RPMI8226 (cell line): ENCODE measurements around the gene KIFC3.

Source experiments
- DNase-seq: peaks from one replicate; pipeline ENCODE4 v3.0.0-alpha.2; 2015

Gene KIFC3

GRCh38 chr16:57762365-57763040 is 39.8 kb downstream of the KIFC3 start:
- DNase-seq: no peak

- no peak for DNase-seq
Measured at GRCh38 chr16:57761957-57762356, 40.3 kb downstream of the KIFC3 start.

- no peak for DNase-seq
Measured at GRCh38 chr16:57761301-57761700, 41.0 kb downstream of the KIFC3 start.

GRCh38 chr16:57760357-57761160 is 41.7 kb downstream of the KIFC3 start:
- DNase-seq: no peak

- no peak for DNase-seq
Measured at GRCh38 chr16:57759541-57760356, 42.5 kb downstream of the KIFC3 start.

- DNase-seq: no peak
Measured at GRCh38 chr16:57759131-57759530, 43.2 kb downstream of the KIFC3 start.

- no peak for DNase-seq
Measured at GRCh38 chr16:57758331-57759117, 43.8 kb downstream of the KIFC3 start.

GRCh38 chr16:57757883-57758282 is 44.4 kb downstream of the KIFC3 start:
- no peak for DNase-seq

GRCh38 chr16:57757326-57757786 is 44.9 kb downstream of the KIFC3 start:
- DNase-seq: peak; percentile 90

- no peak for DNase-seq
Measured at GRCh38 chr16:57756424-57757325, 45.6 kb downstream of the KIFC3 start.

GRCh38 chr16:57755726-57756423 is 46.4 kb downstream of the KIFC3 start:
- DNase-seq: no peak

- DNase-seq: no peak
Measured at GRCh38 chr16:57755061-57755684, 47.1 kb downstream of the KIFC3 start.

- DNase-seq: no peak
Measured at GRCh38 chr16:57754354-57755060, 47.8 kb downstream of the KIFC3 start.

GRCh38 chr16:57753448-57754353 is 48.6 kb downstream of the KIFC3 start:
- DNase-seq: no peak

- no peak for DNase-seq
Measured at GRCh38 chr16:57752581-57753447, 49.5 kb downstream of the KIFC3 start.

GRCh38 chr16:57752203-57752580 is 50.1 kb downstream of the KIFC3 start:
- no peak for DNase-seq

GRCh38 chr16:57751539-57752202 is 50.6 kb downstream of the KIFC3 start:
- no peak for DNase-seq
